ENCODE measurements around the gene CAMTA1. TPM values are rescaled to one million over a fixed set of nuclear protein-coding genes. Genes with fewer than 3 reads are reported as not detected.

CAMTA1 gene
- total RNA-seq, 2 experiments from 2014 or later = 43.9 to 73.3 TPM

DNA sequence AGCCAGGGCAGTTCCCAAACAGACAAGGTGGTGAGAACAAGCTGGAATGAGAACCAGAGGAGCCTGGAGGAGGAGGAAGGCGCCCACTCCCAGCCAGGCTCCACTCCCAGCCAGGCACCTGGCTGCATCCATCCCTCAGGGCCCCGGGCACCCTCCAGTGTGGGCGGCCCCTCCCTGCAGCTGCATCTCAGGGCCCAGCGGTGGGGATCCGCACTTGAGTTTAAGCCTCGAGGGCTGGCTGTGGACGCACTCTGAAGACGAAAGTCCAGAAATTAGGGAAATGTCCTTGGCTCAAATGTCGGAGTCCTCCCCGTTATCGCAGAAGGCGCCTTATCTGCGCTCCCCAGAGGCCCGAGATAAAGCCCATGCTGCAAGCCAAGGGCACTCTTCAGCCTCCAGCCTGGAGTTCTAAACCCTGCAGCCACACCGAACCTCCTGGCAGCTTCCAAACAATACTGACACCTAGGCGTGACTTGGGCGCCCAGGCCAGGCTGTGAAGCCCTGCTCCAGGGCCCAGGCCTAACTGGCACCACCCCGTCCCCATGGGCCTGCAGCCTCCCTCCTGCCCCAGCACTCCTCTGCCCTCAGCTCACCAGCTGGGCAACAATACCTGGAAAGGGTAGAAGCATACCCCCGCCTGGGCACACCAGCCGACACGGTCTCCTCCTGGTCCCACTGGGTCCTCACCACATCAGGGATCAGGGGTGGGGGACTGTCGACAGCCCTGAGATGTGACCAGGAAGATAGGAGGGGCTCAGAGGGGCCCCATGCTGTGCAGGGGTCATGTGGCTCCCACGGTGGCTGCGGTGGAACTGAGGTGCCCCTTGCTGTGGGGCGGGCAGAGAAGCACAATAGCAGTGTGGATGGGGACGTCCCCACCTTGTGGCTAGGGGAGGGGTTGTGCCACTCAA is 801.0 kb downstream of the CAMTA1 start:
- DNase-seq (ENCODE audit: low spot score) = no peak
- POLR2A ChIA-PET = no interaction called here

DNA sequence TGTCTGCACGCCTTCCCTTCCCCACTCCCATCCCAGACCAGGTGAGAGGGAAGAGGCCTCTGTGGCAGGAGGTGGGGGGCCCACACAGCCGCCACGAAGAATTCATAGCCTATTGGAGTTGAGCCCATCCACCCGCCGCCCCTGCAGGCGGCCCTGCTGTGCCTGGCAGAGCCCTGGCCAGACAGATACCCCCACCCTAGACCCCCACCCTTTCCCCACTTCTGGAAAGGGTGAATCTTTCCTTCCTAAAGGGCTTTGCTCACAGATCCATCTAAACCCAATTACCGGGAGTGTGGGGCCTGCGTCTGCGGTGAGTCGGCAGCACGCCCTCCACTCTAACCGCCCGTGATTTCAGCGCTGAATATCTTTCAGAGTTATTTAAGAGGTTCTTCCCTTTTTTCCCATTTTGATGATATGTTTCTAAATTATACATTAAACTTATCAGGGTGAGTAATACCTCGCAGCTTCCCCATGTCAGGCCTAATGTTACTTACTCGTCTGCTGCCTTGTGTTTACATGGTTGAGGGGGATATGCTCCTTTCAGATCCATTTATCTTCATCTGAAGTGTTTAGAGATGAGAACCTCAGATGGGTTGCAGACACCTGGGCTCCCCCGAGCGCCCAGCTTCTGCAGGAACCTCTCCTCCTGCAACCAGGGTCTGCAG is 802.0 kb downstream of the CAMTA1 start:
- H3K4me3 ChIP-seq (ENCODE audit: low read depth, low read length, poor library complexity, severe bottlenecking) = no peak overlapping the region
- intact Hi-C loops (cut with micrococcal nuclease; ENCODE audit: unreplicated experiment) = no loop called here
- H3K4me1 ChIP-seq (ENCODE audit: insufficient read depth, low read length, poor library complexity, severe bottlenecking) = no peaks in the 10 kb centered on the region
- no peak overlapping the region for H3K27ac ChIP-seq (ENCODE audit: low read depth, low read length, poor library complexity, severe bottlenecking)
- ChIA-PET CTCF (ENCODE audit: unreplicated experiment) (no interaction called here), POLR2A (no interaction called here)
- H3K79me2 ChIP-seq (ENCODE audit: insufficient read depth, low read depth, low read length) = no peaks in the 10 kb centered on the region
- no peaks in the 10 kb centered on the region for H3K9me2 ChIP-seq (ENCODE audit: insufficient read depth, low read length)
- H3K9me3 ChIP-seq (ENCODE audit: low read length) = no peaks in the 10 kb centered on the region
- no peak overlapping the region for H2AFZ ChIP-seq (ENCODE audit: low read length)
- no TSS peak for BruUV-seq (replicated peaks)
- no peak overlapping the region for H3K4me2 ChIP-seq (ENCODE audit: low read length)
- no peak for DNase-seq (ENCODE audit: low spot score)
- H4K20me1 ChIP-seq (ENCODE audit: insufficient read depth, low read length) = no peaks in the 10 kb centered on the region
- TF ChIP-seq EZH2phosphoT487 (IDR thresholded peaks at IDR 0.05; ENCODE audit: borderline replicate concordance, low read depth, low read length) = no peak
- TF ChIP-seq, protein P1, sequence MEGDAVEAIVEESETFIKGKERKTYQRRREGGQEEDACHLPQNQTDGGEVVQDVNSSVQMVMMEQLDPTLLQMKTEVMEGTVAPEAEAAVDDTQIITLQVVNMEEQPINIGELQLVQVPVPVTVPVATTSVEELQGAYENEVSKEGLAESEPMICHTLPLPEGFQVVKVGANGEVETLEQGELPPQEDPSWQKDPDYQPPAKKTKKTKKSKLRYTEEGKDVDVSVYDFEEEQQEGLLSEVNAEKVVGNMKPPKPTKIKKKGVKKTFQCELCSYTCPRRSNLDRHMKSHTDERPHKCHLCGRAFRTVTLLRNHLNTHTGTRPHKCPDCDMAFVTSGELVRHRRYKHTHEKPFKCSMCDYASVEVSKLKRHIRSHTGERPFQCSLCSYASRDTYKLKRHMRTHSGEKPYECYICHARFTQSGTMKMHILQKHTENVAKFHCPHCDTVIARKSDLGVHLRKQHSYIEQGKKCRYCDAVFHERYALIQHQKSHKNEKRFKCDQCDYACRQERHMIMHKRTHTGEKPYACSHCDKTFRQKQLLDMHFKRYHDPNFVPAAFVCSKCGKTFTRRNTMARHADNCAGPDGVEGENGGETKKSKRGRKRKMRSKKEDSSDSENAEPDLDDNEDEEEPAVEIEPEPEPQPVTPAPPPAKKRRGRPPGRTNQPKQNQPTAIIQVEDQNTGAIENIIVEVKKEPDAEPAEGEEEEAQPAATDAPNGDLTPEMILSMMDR (conservative IDR thresholded peaks at IDR 0.05; ENCODE audit: low read length) = no peak
- no peaks in the 10 kb centered on the region for H3K36me3 ChIP-seq (ENCODE audit: insufficient read depth, low read length)

More for the DNA sequence above, 801.0 kb downstream of the CAMTA1 start:
- no peak overlapping the region for H3K27ac ChIP-seq (ENCODE audit: low read depth, low read length, poor library complexity, severe bottlenecking)
- H4K20me1 ChIP-seq (ENCODE audit: insufficient read depth, low read length) = no peaks in the 10 kb centered on the region
- BruUV-seq (replicated peaks) = no TSS peak
- no peaks in the 10 kb centered on the region for H3K4me1 ChIP-seq (ENCODE audit: insufficient read depth, low read length, poor library complexity, severe bottlenecking)
- H3K9me3 ChIP-seq (ENCODE audit: low read length) = no peaks in the 10 kb centered on the region
- no peak overlapping the region for H2AFZ ChIP-seq (ENCODE audit: low read length)
- H3K36me3 ChIP-seq (ENCODE audit: insufficient read depth, low read length) = no peaks in the 10 kb centered on the region
- H3K9me2 ChIP-seq (ENCODE audit: insufficient read depth, low read length) = no peaks in the 10 kb centered on the region
- no peaks in the 10 kb centered on the region for H3K79me2 ChIP-seq (ENCODE audit: insufficient read depth, low read depth, low read length)
- intact Hi-C loops (cut with micrococcal nuclease; ENCODE audit: unreplicated experiment) = no loop called here
- H3K4me3 ChIP-seq (ENCODE audit: low read depth, low read length, poor library complexity, severe bottlenecking) = no peak overlapping the region
- H3K4me2 ChIP-seq (ENCODE audit: low read length) = no peak overlapping the region
- TF ChIP-seq EZH2phosphoT487 (IDR thresholded peaks at IDR 0.05; ENCODE audit: borderline replicate concordance, low read depth, low read length) = no peak
- TF ChIP-seq, protein P1 (conservative IDR thresholded peaks at IDR 0.05; ENCODE audit: low read length) = no peak
- CTCF ChIA-PET (ENCODE audit: unreplicated experiment) = no interaction called here
